SU-DHL-6 (cell line): ENCODE results near the gene HS6ST3.

Experiments used
- H2AFZ ChIP-seq: fragments of 200-600 bp; sonication (generic); 2 replicates; pipeline ENCODE4 v1.6.1; 2014; ENCODE audit warnings: low read depth, mild to moderate bottlenecking, moderate library complexity, mixed read lengths, antibody characterized with exemption, low read length; ENCODE audit not compliant: severe bottlenecking
- H3F3A ChIP-seq: fragments of 200-600 bp; shearing (Covaris generic); 2 replicates; pipeline ENCODE4 v1.6.0; 2016; ENCODE audit warnings: antibody characterized with exemption, mild to moderate bottlenecking; ENCODE audit not compliant: insufficient read depth
- H3K27ac ChIP-seq: fragments of 200-600 bp; sonication (generic); 2 replicates; pipeline ENCODE4 v1.5.1; 2016; ENCODE audit warnings: low read depth, mild to moderate bottlenecking, low read length, moderate library complexity, mixed read lengths
- H3K27me3 ChIP-seq: fragments of 200-600 bp; sonication (generic), shearing (Covaris generic); 2 replicates; pipeline ENCODE4 v1.6.0; 2014; ENCODE audit warnings: mild to moderate bottlenecking, low read length
- H3K36me3 ChIP-seq: fragments of 200-600 bp; sonication (generic); 2 replicates; pipeline ENCODE4 v1.6.1; 2014; ENCODE audit warnings: mild to moderate bottlenecking, low read length, mixed read lengths
- H3K4me2 ChIP-seq: fragments of 300-600, 200-600 bp; shearing (Covaris generic), sonication (generic); 2 replicates; pipeline ENCODE4 v1.6.0; 2014; ENCODE audit warnings: low read length, low read depth, mild to moderate bottlenecking; ENCODE audit not compliant: poor library complexity, severe bottlenecking
- H3K4me3 ChIP-seq: fragments of 200-600 bp; sonication (generic); 2 replicates; pipeline ENCODE4 v1.5.1; 2014; ENCODE audit warnings: antibody characterized with exemption, low read length, mild to moderate bottlenecking, mixed read lengths; ENCODE audit not compliant: insufficient read depth, poor library complexity, severe bottlenecking
- H3K79me2 ChIP-seq: fragments of 200-600 bp; sonication (generic); 2 replicates; pipeline ENCODE4 v1.6.1; 2014; ENCODE audit warnings: mild to moderate bottlenecking, low read length, moderate library complexity; ENCODE audit not compliant: insufficient read depth
- H3K9ac ChIP-seq: fragments of 200-600 bp; sonication (generic); 2 replicates; pipeline ENCODE4 v1.7.0; 2014; ENCODE audit warnings: mild to moderate bottlenecking, low read length
- H3K9me2 ChIP-seq: fragments of 200-600 bp; sonication (generic); replicated peaks from 2 replicates; pipeline ENCODE4 v1.6.1; 2014; ENCODE audit warnings: low read length; ENCODE audit not compliant: insufficient read depth
- H3K9me3 ChIP-seq: fragments of 200-600 bp; sonication (generic); 2 replicates; pipeline ENCODE4 v1.6.1; 2014; ENCODE audit warnings: low read length, mixed read lengths; ENCODE audit not compliant: insufficient read depth
- H4K20me1 ChIP-seq: fragments of 200-600 bp; sonication (generic); 2 replicates; pipeline ENCODE4 v1.6.1; 2014; ENCODE audit warnings: low read depth, mild to moderate bottlenecking, antibody characterized with exemption, low read length, moderate library complexity, mixed read lengths
- CTCF ChIP-seq: fragments of 200-600 bp; sonication (generic); IDR thresholded peaks from one replicate; pipeline ENCODE4 v1.5.1; 2017; ENCODE audit warnings: antibody characterized with exemption, mild to moderate bottlenecking, low read length, moderate library complexity; ENCODE audit not compliant: insufficient read depth, poor library complexity, severe bottlenecking
- EZH2phosphoT487 ChIP-seq: fragments of 200-600 bp; sonication (generic), shearing (Covaris generic); conservative IDR thresholded peaks from 2 replicates; pipeline ENCODE4 v1.6.1; 2018; ENCODE audit warnings: mild to moderate bottlenecking, antibody characterized with exemption, low read length, moderate library complexity, mixed read lengths

HS6ST3 gene

GRCh38 chr13:96527497-96527896 lies 437.6 kb downstream of the HS6ST3 start:
- Histone ChIP-seq H2AFZ (no peak overlapping the region), H3K9me2 (no peaks in the 10 kb centered on the region), H3K36me3 (no peaks in the 10 kb centered on the region), H4K20me1 (no peaks in the 10 kb centered on the region), H3K27ac (no peak overlapping the region), H3K9ac (no peak overlapping the region), H3K9me3 (no peaks in the 10 kb centered on the region), H3K4me3 (no peak overlapping the region), H3K4me2 (no peak overlapping the region), H3K27me3 (no peaks in the 10 kb centered on the region), H3K79me2 (no peaks in the 10 kb centered on the region), H3F3A (no peaks in the 10 kb centered on the region)
- TF ChIP-seq CTCF = no peak
- no peak for TF ChIP-seq EZH2phosphoT487

GRCh38 chr13:96532804-96533203 lies 442.9 kb downstream of the HS6ST3 start:
- TF ChIP-seq EZH2phosphoT487 = no peak
- TF ChIP-seq CTCF = no peak
- H3F3A ChIP-seq = no peaks in the 10 kb centered on the region
- H3K4me2 ChIP-seq = no peak overlapping the region
- H3K4me3 ChIP-seq = no peak overlapping the region
- no peaks in the 10 kb centered on the region for H3K36me3 ChIP-seq
- no peak overlapping the region for H2AFZ ChIP-seq
- H3K79me2 ChIP-seq = no peaks in the 10 kb centered on the region
- no peaks in the 10 kb centered on the region for H4K20me1 ChIP-seq
- H3K9me2 ChIP-seq = 0 out of 2 replicates have a peak, but pooled peaks cover 3% of the 10 kb centered on the region
- H3K27ac ChIP-seq = no peak overlapping the region
- H3K27me3 ChIP-seq = no peaks in the 10 kb centered on the region
- no peak overlapping the region for H3K9ac ChIP-seq
- no peaks in the 10 kb centered on the region for H3K9me3 ChIP-seq

- no peaks in the 10 kb centered on the region for H4K20me1 ChIP-seq
- no peak overlapping the region for H3K4me3 ChIP-seq
- H3K4me2 ChIP-seq = no peak overlapping the region
- TF ChIP-seq EZH2phosphoT487 (no peak), CTCF (no peak)
- H3K9me2 ChIP-seq = 0 out of 2 replicates have a peak, but pooled peaks cover 3% of the 10 kb centered on the region
- H3F3A ChIP-seq = no peaks in the 10 kb centered on the region
- no peak overlapping the region for H3K9ac ChIP-seq
- H3K27ac ChIP-seq = no peak overlapping the region
- H3K79me2 ChIP-seq = no peaks in the 10 kb centered on the region
- no peaks in the 10 kb centered on the region for H3K36me3 ChIP-seq
- no peaks in the 10 kb centered on the region for H3K9me3 ChIP-seq
- no peaks in the 10 kb centered on the region for H3K27me3 ChIP-seq
- no peak overlapping the region for H2AFZ ChIP-seq
Measured at GRCh38 chr13:96533408-96533807, 443.5 kb downstream of the HS6ST3 start.

- Histone ChIP-seq H3K4me2 (no peak overlapping the region), H2AFZ (no peak overlapping the region), H3K27ac (no peak overlapping the region), H3K27me3 (no peaks in the 10 kb centered on the region), H3F3A (no peaks in the 10 kb centered on the region), H3K79me2 (no peaks in the 10 kb centered on the region), H4K20me1 (no peaks in the 10 kb centered on the region), H3K4me3 (no peak overlapping the region), H3K9ac (no peak overlapping the region), H3K9me2 (no peaks in the 10 kb centered on the region), H3K36me3 (no peaks in the 10 kb centered on the region), H3K9me3 (no peaks in the 10 kb centered on the region)
- TF ChIP-seq CTCF (no peak), EZH2phosphoT487 (no peak)
Measured at GRCh38 chr13:96539791-96540190, 449.9 kb downstream of the HS6ST3 start.
